T-helper 17 cell (primary cell): ENCODE data around the gene NGLY1. TPM values are rescaled to one million over a fixed set of nuclear protein-coding genes. Genes with fewer than 3 reads are reported as not detected.

ENCODE experiments used
- ATAC-seq: fragments of 150-1000 bp; cut with Tn5 transposase; 2 replicates; pipeline ENCODE4 v1.10.0; 2021; ENCODE audit warnings: mild to moderate bottlenecking, moderate library complexity
- DNase-seq, 3 donors: peaks; one replicate each; pipeline versions ENCODE4 v3.0.0 to v3.0.0-alpha.2; 2020 to 2021
- H3K9me3 ChIP-seq: one replicate; pipeline ENCODE4 v1.7.0; 2013; ENCODE audit warnings: low read length, mild to moderate bottlenecking; ENCODE audit not compliant: control insufficient read depth, poor library complexity, severe bottlenecking
- H3K27ac Mint-ChIP-seq: one replicate; pipeline ENCODE4 v1.8.0; 2022; ENCODE audit warnings: mild to moderate bottlenecking, moderate library complexity, mixed read lengths
- H3K27me3 Mint-ChIP-seq: one replicate; pipeline ENCODE4 v1.8.0; 2022; ENCODE audit warnings: mixed read lengths
- H3K36me3 Mint-ChIP-seq: one replicate; pipeline ENCODE4 v1.8.0; 2022; ENCODE audit warnings: low read depth, mixed read lengths
- H3K4me1 Mint-ChIP-seq: one replicate; pipeline ENCODE4 v1.8.0; 2022; ENCODE audit warnings: mild to moderate bottlenecking, mixed read lengths
- H3K4me3 Mint-ChIP-seq: one replicate; pipeline ENCODE4 v1.8.0; 2022; ENCODE audit warnings: mild to moderate bottlenecking, moderate library complexity, mixed read lengths
- total RNA-seq, 4 donors: library from RNA in 2 of 4; stranded (reverse) in 2 of 4; gene quantifications; one replicate each; pipeline ENCODE4 v1.2.3 and lab custom pipeline; 2022 to 2026

Gene NGLY1
- total RNA-seq, 2 donors from 2014 or later, result 65.8 to 67.1 TPM

- Mint-ChIP-seq H3K36me3 (peaks cover 2% of the 10 kb centered on the region), H3K4me1 (no peaks in the 10 kb centered on the region), H3K4me3 (no peak overlapping the region), H3K27me3 (peaks cover 23% of the 10 kb centered on the region), H3K27ac (no peak overlapping the region)
- H3K9me3 ChIP-seq, result no peaks in the 10 kb centered on the region
- ATAC-seq, result no peak
- DNase-seq, result no peak
Measured at GRCh38 chr3:25686766-25687165, 96.5 kb downstream of the NGLY1 start.

GRCh38 chr3:25683882-25684281 lies 99.4 kb downstream of the NGLY1 start:
- Mint-ChIP-seq H3K27me3 (peaks cover 9% of the 10 kb centered on the region), H3K4me3 (no peak overlapping the region), H3K36me3 (no peaks in the 10 kb centered on the region), H3K27ac (no peak overlapping the region), H3K4me1 (no peaks in the 10 kb centered on the region)
- DNase-seq, result no peak
- no peaks in the 10 kb centered on the region for H3K9me3 ChIP-seq
- ATAC-seq, result no peak

- no peak overlapping the region for H3K4me3 Mint-ChIP-seq
- DNase-seq (no peak), ATAC-seq (no peak)
- H3K9me3 ChIP-seq, result no peaks in the 10 kb centered on the region
- no peaks in the 10 kb centered on the region for H3K36me3 Mint-ChIP-seq
- peaks cover 6% of the 10 kb centered on the region for H3K27me3 Mint-ChIP-seq
- H3K4me1 Mint-ChIP-seq, result no peaks in the 10 kb centered on the region
- no peak overlapping the region for H3K27ac Mint-ChIP-seq
Measured at GRCh38 chr3:25683410-25683809, 99.8 kb downstream of the NGLY1 start.

- H3K9me3 ChIP-seq, result no peaks in the 10 kb centered on the region
- Mint-ChIP-seq H3K36me3 (peaks cover 2% of the 10 kb centered on the region), H3K27me3 (peaks cover 16% of the 10 kb centered on the region), H3K27ac (no peak overlapping the region), H3K4me3 (no peak overlapping the region), H3K4me1 (no peaks in the 10 kb centered on the region)
- DNase-seq, result no peak
- ATAC-seq, result no peak
Measured at GRCh38 chr3:25679642-25680302, 103.5 kb downstream of the NGLY1 start.

GRCh38 chr3:25679166-25679565 lies 104.1 kb downstream of the NGLY1 start:
- H3K9me3 ChIP-seq, result no peaks in the 10 kb centered on the region
- no peaks in the 10 kb centered on the region for H3K4me1 Mint-ChIP-seq
- no peak for DNase-seq
- H3K36me3 Mint-ChIP-seq, result peaks cover 2% of the 10 kb centered on the region
- peaks cover 16% of the 10 kb centered on the region for H3K27me3 Mint-ChIP-seq
- no peak for ATAC-seq
- no peak overlapping the region for H3K27ac Mint-ChIP-seq
- H3K4me3 Mint-ChIP-seq, result no peak overlapping the region

- Mint-ChIP-seq H3K4me3 (no peak overlapping the region), H3K4me1 (no peaks in the 10 kb centered on the region), H3K27ac (no peak overlapping the region), H3K27me3 (peaks cover 16% of the 10 kb centered on the region), H3K36me3 (peaks cover 2% of the 10 kb centered on the region)
- no peaks in the 10 kb centered on the region for H3K9me3 ChIP-seq
- no peak for ATAC-seq
- DNase-seq, result no peak
Measured at GRCh38 chr3:25678581-25678980, 104.7 kb downstream of the NGLY1 start.

GRCh38 chr3:25677121-25677520 lies 106.1 kb downstream of the NGLY1 start:
- DNase-seq, result no peak
- Mint-ChIP-seq H3K4me3 (no peak overlapping the region), H3K36me3 (peaks cover 2% of the 10 kb centered on the region), H3K27me3 (peaks cover 16% of the 10 kb centered on the region), H3K27ac (no peak overlapping the region), H3K4me1 (no peaks in the 10 kb centered on the region)
- no peaks in the 10 kb centered on the region for H3K9me3 ChIP-seq
- no peak for ATAC-seq

GRCh38 chr3:25674670-25675069 lies 108.6 kb downstream of the NGLY1 start:
- DNase-seq, result no peak
- H3K36me3 Mint-ChIP-seq, result peaks cover 2% of the 10 kb centered on the region
- no peak overlapping the region for H3K4me3 Mint-ChIP-seq
- peaks cover 2% of the 10 kb centered on the region for H3K4me1 Mint-ChIP-seq
- no peaks in the 10 kb centered on the region for H3K9me3 ChIP-seq
- ATAC-seq, result no peak
- peaks cover 16% of the 10 kb centered on the region for H3K27me3 Mint-ChIP-seq
- no peak overlapping the region for H3K27ac Mint-ChIP-seq

- Mint-ChIP-seq H3K4me1 (peaks cover 2% of the 10 kb centered on the region), H3K27ac (no peak overlapping the region), H3K27me3 (peaks cover 16% of the 10 kb centered on the region), H3K36me3 (peaks cover 2% of the 10 kb centered on the region), H3K4me3 (no peak overlapping the region)
- no peaks in the 10 kb centered on the region for H3K9me3 ChIP-seq
- ATAC-seq (no peak), DNase-seq (no peak)
Measured at GRCh38 chr3:25673738-25674298, 109.4 kb downstream of the NGLY1 start.

Other genes with a start within 250 kb of the NGLY1 start
- 100 to 1,000 TPM in 1 of 2 donors, 10 to 100 TPM in 1; 91.8 to 113 TPM for gene TOP2B, start 118.5 kb downstream of the NGLY1 start, total RNA-seq
- 1 to 10 TPM; 7.0 to 7.6 TPM for gene OXSM, start 6.6 kb upstream of the NGLY1 start, total RNA-seq